Gastrocnemius medialis (tissue), 4 donors: Measurements from ENCODE around the gene CPA5.

Source experiments
- CTCF ChIP-seq, 5 experiments: fragments of 450-650 bp in 3 of 5; fragments of 200-600 bp in 2 of 5; sonication (generic) in 2 of 5; IDR thresholded peaks in 4 of 5; conservative IDR thresholded peaks in 1 of 5; 1 replicate in 4 of 5; 2 replicates in 1 of 5; pipeline ENCODE4 v1.5.1; 2016 to 2019; ENCODE audit warnings: antibody characterized with exemption in 5 of 5, mild to moderate bottlenecking in 3 of 5, moderate library complexity in 3 of 5
- POLR2A ChIP-seq, 2 donors: fragments of 450-650 bp; IDR thresholded peaks; one replicate each; pipeline ENCODE4 v1.6.1; 2017; ENCODE audit warnings: antibody characterized with exemption in 2 of 2, mild to moderate bottlenecking in 2 of 2, moderate library complexity in 2 of 2

- TF ChIP-seq POLR2A (IDR thresholded peaks at IDR 0.05) (no peak), CTCF (IDR thresholded peaks at IDR 0.05 in 4 of 5, conservative IDR thresholded peaks at IDR 0.05 in 1 of 5) (no peak)
Measured at GRCh38 chr7:130415006-130415405, 70.4 kb downstream of the CPA5 start.
